Endothelial cell (in vitro differentiated cells): ENCODE measurements around the gene POC1A. TPM values are rescaled to one million over a fixed set of nuclear protein-coding genes. Genes with fewer than 3 reads are reported as not detected.

Experiments used
- DNase-seq: peaks from one replicate; pipeline ENCODE4 v3.0.0; 2021; ENCODE audit warnings: low spot score
- H3K27ac Mint-ChIP-seq: one replicate; pipeline ENCODE4 v1.8.0; 2021; ENCODE audit warnings: mixed read lengths, inconsistent platforms; ENCODE audit not compliant: unreplicated experiment
- H3K27me3 Mint-ChIP-seq: one replicate; pipeline ENCODE4 v1.8.0; 2021; ENCODE audit warnings: mild to moderate bottlenecking, moderate library complexity, mixed read lengths, inconsistent platforms; ENCODE audit not compliant: unreplicated experiment
- H3K36me3 Mint-ChIP-seq: one replicate; pipeline ENCODE4 v1.8.0; 2021; ENCODE audit warnings: mild to moderate bottlenecking, low read depth, mixed read lengths, inconsistent platforms; ENCODE audit not compliant: unreplicated experiment
- H3K4me1 Mint-ChIP-seq: one replicate; pipeline ENCODE4 v1.8.0; 2021; ENCODE audit warnings: mild to moderate bottlenecking, mixed read lengths, inconsistent platforms; ENCODE audit not compliant: unreplicated experiment
- H3K4me3 Mint-ChIP-seq: one replicate; pipeline ENCODE4 v1.8.0; 2021; ENCODE audit warnings: mild to moderate bottlenecking, mixed read lengths, inconsistent platforms; ENCODE audit not compliant: unreplicated experiment
- H3K9me3 Mint-ChIP-seq: one replicate; pipeline ENCODE4 v1.8.0; 2021; ENCODE audit warnings: mixed read lengths, inconsistent platforms; ENCODE audit not compliant: unreplicated experiment
- CTCF ChIP-seq: fragments of 200-600 bp; sonication (generic); IDR thresholded peaks from one replicate; pipeline ENCODE4 v1.5.0; 2021; ENCODE audit warnings: antibody characterized with exemption; ENCODE audit not compliant: unreplicated experiment
- total RNA-seq: library from RNA; stranded (reverse); fragmentation: NEBNext Ultra II Directional; extraction: Animal tissue kit (Norgen Biotek cat#: 25700); gene quantifications from one replicate; pipeline ENCODE4 v1.2.1, GENCODE V29; 2021; ENCODE audit not compliant: unreplicated experiment

Gene POC1A
- total RNA-seq, 1 donor from 2014 or later, result 7.5 TPM

- Mint-ChIP-seq H3K36me3 (peaks cover 10% of the 10 kb centered on the region), H3K4me1 (no peaks in the 10 kb centered on the region), H3K4me3 (no peak overlapping the region), H3K27ac (no peak overlapping the region), H3K9me3 (no peaks in the 10 kb centered on the region), H3K27me3 (peaks cover 8% of the 10 kb centered on the region)
- DNase-seq, result no peak
- no peak for TF ChIP-seq CTCF
Measured at GRCh38 chr3:52093756-52094545, 60.3 kb downstream of the POC1A start.

DNA sequence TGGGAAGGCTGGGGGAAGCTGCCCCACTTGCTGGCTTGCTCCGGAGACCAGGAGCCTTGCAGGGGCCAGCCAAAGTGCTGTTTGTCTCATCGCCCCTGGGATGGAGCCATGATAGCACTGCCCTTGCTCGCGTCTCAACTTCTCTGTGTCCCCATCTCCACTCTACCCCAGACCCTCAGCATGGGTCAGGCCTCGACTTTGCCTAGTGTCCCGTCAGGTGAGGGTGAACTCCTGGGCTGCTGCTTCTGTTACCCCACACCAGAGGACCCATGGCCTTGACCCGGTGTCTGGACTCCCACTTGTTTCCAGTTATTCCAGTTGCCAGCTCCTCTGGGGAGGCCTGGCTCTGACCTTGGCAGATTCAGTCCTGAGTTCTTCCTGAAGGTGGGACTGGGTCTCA, 61.3 kb downstream of the POC1A start:
- TF ChIP-seq CTCF, result no peak
- peaks cover 6% of the 10 kb centered on the region for H3K36me3 Mint-ChIP-seq
- peaks cover 8% of the 10 kb centered on the region for H3K27me3 Mint-ChIP-seq
- H3K9me3 Mint-ChIP-seq, result no peaks in the 10 kb centered on the region
- H3K27ac Mint-ChIP-seq, result no peak overlapping the region
- no peak for DNase-seq
- no peak overlapping the region for H3K4me3 Mint-ChIP-seq
- H3K4me1 Mint-ChIP-seq, result peaks cover under 1% of the 10 kb centered on the region

DNA sequence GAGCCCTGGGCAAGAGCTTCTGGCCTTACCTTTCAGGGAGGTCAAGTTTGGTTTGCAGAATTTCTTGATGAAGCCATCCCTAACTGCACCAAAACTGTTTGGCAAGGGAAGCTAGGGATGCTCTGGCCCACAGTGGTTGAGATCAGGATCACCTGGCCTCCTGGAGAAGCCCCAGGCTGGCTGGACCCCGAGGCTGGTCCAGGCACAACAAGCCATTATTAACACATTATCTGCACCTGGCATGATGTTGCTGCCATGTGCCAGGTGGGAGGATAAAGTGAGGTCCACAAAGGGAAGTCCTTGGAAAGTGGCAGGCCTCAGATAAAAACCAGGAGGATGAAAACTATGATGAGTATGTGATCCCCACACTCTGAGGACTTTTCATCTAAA, 62.0 kb downstream of the POC1A start:
- no peak for TF ChIP-seq CTCF
- Mint-ChIP-seq H3K9me3 (no peaks in the 10 kb centered on the region), H3K27ac (no peak overlapping the region), H3K36me3 (peaks cover 6% of the 10 kb centered on the region), H3K27me3 (peaks cover 9% of the 10 kb centered on the region), H3K4me3 (no peak overlapping the region), H3K4me1 (peaks cover 6% of the 10 kb centered on the region)
- no peak for DNase-seq

DNA sequence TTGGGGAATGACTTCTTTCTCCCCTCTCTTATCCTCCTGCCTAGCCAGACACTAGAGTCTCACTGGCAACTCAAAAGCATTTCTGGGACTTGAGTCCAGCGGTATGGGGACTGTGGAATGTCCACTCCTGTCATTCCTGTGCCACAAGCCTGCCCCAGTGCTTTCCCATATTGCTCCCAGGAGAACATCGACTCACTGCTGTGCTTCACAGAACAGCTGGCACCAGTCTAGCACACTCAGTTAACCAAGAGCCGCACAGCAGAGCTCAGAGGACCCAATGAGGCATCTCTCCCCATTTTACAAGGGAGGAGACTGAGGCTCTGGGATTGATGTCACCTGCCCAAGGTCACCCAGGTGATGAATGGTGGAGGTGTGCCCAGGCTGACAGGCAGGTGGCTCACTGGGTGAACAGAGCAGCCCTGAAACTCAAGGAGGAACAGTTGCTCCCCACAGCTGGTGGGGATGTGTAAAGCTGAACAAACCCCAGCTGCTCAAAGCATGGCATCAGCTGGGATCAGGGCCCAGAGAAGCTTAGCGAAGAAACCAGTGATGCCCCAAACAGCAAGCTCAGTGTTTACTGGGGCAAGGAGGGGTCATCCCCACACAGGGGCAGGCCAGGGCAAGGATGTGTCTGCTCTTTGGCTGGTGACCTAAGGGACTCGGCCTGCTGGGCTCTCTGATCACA, 62.5 kb downstream of the POC1A start:
- no peak for DNase-seq
- H3K27ac Mint-ChIP-seq, result no peak overlapping the region
- no peaks in the 10 kb centered on the region for H3K9me3 Mint-ChIP-seq
- TF ChIP-seq CTCF, result no peak
- H3K27me3 Mint-ChIP-seq, result peaks cover 12% of the 10 kb centered on the region
- peaks cover 6% of the 10 kb centered on the region for H3K36me3 Mint-ChIP-seq
- H3K4me3 Mint-ChIP-seq, result no peak overlapping the region
- peaks cover 12% of the 10 kb centered on the region for H3K4me1 Mint-ChIP-seq

DNA sequence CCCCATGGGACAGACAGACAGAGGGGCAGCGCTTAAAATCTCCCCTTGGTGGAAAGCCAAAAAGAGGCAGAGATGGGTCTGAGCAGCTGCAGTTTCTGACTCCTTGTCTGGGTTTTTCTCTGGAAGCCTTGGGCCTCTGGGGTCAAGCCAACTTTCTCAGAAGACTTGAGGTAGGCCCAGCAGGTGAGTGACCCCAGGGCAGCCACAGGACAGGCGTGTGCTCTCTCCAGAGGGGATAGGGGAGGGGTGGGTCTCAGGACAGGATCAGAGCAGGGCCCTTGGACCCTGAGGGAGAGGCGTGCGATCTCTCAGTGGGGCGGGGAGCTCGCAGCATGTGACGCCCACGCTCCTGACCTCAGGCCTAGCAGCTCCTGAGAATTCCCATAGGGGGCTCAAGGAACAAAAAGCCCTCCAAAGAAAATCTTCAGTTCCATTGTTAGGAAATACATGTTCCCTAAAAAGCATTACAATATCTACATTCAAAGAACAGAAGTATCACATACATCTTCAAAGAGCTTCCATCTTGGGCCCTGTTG, 63.2 kb downstream of the POC1A start:
- Mint-ChIP-seq H3K27me3 (peaks cover 13% of the 10 kb centered on the region), H3K9me3 (no peaks in the 10 kb centered on the region), H3K27ac (no peak overlapping the region), H3K4me1 (peaks cover 17% of the 10 kb centered on the region), H3K36me3 (peaks cover 6% of the 10 kb centered on the region), H3K4me3 (no peak overlapping the region)
- TF ChIP-seq CTCF, result no peak
- DNase-seq, result no peak
